ENCODE measurements around the gene SERTAD2. TPM values are rescaled to one million over a fixed set of nuclear protein-coding genes. Genes with fewer than 3 reads are reported as not detected.

Gene SERTAD2
- polyA plus RNA-seq, 1 donor = 25.2 TPM

DNA sequence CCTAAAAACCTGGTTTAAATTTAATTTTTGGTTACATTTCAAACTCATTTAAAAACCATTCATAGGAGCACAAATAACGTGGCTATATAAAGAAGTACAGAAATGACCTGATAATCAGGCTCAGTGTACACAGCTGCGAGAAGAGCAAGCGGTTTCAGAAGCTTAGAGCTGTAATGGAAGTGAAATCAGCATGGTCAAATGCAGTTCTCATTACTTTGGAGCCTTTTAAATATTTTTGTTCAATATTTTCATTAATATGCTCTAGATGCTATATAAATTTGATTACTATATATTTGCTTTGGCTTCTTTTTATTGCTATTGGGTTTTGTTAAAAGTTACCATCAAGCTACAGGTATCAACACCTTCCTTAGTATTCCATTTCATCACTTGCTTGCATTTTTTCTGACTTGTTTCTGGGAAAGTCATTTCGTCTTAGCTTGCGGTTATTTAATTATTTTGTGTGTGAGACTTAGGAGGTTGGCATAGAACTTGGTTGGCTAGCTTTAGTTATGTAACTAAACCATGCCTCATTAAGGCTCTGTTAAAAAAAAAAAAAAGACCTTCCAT is 70.9 kb downstream of the SERTAD2 start:
- DNase-seq = no peak

DNA sequence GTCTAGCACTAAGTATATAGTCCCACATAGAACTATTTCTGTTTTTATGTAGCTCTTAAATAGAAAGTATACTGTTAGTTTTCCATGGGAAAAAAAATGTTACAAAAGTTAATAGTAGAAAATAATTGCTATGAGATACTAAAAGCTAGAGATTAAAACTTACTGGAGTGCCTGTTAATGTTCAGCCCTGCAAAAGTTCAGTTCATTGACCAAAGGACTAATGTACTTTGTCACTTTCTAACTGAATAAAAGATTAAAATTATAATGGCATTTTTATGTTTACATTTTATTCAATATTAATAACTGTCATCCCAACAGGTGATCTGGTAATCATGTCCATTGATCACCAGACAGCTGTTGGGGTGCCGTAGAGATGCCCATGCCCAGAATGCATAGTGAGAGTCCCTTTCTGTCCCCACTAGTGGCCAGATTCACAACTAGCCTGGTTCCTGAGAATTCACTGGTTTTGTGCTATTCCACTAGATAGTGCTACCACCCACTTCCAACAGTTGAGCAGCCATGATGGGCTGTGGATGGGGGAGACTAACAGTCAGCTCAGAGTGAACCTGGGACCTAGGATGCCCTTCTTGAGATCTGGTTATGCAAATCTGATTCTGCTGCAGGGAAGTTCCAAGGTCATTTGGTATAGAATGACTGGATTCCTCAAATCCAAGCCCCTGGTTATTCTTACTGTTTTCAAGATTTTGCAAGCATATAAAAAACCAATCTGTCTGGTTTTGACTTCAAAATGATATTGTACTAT is 71.8 kb downstream of the SERTAD2 start:
- no peak for DNase-seq

Other genes with a start within 250 kb of the SERTAD2 start
- gene LGALSL, start 199.8 kb downstream of the SERTAD2 start, polyA plus RNA-seq (ENCODE audit: insufficient read length) = 41.8 TPM
- 78.3 TPM for gene AFTPH, start 129.6 kb downstream of the SERTAD2 start, polyA plus RNA-seq (ENCODE audit: insufficient read length)